B cell (primary cell): ENCODE data around the gene NUDT7.

Source experiments
- EZH2 ChIP-seq: IDR thresholded peaks from 2 replicates; pipeline ENCODE4 v1.6.1; 2012; ENCODE audit warnings: borderline replicate concordance, low read depth, mild to moderate bottlenecking, moderate library complexity, low read length; ENCODE audit not compliant: insufficient read depth, poor library complexity, severe bottlenecking
- TF ChIP-seq, protein P1 (sequence below): fragments of 200-600 bp; IDR thresholded peaks from one replicate; pipeline ENCODE4 v1.8.0; 2022; ENCODE audit warnings: antibody characterized with exemption, mild to moderate bottlenecking

DNA sequence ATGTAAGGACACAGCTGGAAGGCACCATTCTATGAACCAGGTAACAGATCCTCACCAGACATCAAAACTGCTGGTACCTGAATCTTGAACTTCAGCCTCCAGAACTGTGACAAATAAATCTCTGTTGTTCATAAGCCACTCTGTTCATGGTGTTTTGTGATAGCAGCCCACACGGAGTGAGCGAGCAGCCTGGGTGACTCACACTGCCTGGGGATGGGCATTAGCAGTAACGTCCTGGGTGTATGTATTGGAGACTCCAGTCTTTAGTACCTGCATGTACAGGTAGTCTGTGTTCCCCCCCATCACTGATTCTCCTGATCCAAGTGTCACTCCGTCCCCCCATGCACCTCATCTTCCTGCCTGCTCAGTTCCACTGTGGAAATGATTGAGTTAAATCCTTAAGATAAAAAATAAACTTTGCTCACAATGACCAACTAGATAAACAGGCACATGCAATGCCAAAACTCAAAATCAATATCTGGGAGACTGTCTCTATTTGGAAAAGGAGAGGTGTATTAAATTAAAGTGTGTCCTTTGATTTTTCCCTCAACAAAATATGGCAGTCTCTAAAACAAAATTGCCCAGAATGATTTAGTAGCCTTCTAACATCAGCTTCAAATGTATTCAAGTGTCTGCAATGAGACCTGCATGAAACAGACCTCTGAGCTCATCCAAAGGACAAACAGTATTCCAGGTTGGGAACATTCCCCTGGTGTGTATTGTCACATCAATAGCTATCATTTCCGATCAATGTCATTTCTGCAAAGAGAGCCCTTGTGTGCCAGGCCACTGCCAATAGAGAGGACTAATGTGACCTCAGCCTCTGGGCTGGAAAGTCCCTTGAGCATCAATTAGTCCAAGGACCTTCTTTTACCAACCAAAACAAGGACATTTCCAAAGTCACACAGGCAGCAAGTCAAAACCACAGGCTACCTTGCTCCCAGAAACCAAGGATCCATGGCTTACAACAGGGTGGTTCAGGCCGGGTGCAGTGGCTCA, 53.9 kb downstream of the NUDT7 start:
- TF ChIP-seq, protein P1, sequence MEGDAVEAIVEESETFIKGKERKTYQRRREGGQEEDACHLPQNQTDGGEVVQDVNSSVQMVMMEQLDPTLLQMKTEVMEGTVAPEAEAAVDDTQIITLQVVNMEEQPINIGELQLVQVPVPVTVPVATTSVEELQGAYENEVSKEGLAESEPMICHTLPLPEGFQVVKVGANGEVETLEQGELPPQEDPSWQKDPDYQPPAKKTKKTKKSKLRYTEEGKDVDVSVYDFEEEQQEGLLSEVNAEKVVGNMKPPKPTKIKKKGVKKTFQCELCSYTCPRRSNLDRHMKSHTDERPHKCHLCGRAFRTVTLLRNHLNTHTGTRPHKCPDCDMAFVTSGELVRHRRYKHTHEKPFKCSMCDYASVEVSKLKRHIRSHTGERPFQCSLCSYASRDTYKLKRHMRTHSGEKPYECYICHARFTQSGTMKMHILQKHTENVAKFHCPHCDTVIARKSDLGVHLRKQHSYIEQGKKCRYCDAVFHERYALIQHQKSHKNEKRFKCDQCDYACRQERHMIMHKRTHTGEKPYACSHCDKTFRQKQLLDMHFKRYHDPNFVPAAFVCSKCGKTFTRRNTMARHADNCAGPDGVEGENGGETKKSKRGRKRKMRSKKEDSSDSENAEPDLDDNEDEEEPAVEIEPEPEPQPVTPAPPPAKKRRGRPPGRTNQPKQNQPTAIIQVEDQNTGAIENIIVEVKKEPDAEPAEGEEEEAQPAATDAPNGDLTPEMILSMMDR: no peak
- no peak for TF ChIP-seq EZH2
